Endodermal cell (in vitro differentiated cells): ENCODE measurements around the gene GNG13. TPM values are rescaled to one million over a fixed set of nuclear protein-coding genes. Genes with fewer than 3 reads are reported as not detected.

ENCODE experiments used
- DNase-seq: peaks from one replicate; pipeline ENCODE4 v3.0.0-alpha.2; 2017
- H3K27ac ChIP-seq: 2 replicates; pipeline ENCODE4 v1.5.1; 2013; ENCODE audit warnings: mild to moderate bottlenecking, low read depth, low read length, moderate library complexity
- H3K27me3 ChIP-seq: 2 replicates; pipeline ENCODE4 v1.6.1; 2013; ENCODE audit warnings: mild to moderate bottlenecking, low read length, moderate library complexity; ENCODE audit not compliant: insufficient read depth, control insufficient read depth, poor library complexity, severe bottlenecking
- H3K36me3 ChIP-seq: 2 replicates; pipeline ENCODE4 v1.7.0; 2013; ENCODE audit warnings: mild to moderate bottlenecking, low read length, moderate library complexity; ENCODE audit not compliant: control insufficient read depth, insufficient read depth
- H3K4me1 ChIP-seq: one replicate; pipeline ENCODE4 v1.7.0; 2013; ENCODE audit warnings: low read length; ENCODE audit not compliant: control insufficient read depth, insufficient read depth
- H3K4me3 ChIP-seq: 2 replicates; pipeline ENCODE4 v1.5.1; 2013; ENCODE audit warnings: mild to moderate bottlenecking, low read length, moderate library complexity
- H3K9ac ChIP-seq: 2 replicates; pipeline ENCODE4 v1.6.1; 2013; ENCODE audit warnings: mild to moderate bottlenecking, low read length, moderate library complexity; ENCODE audit not compliant: poor library complexity, severe bottlenecking; ENCODE audit errors: extremely low read depth
- H3K9me3 ChIP-seq: 2 replicates; pipeline ENCODE4 v1.6.1; 2013; ENCODE audit warnings: mild to moderate bottlenecking, low read length, moderate library complexity; ENCODE audit not compliant: control insufficient read depth
- H3K27ac Mint-ChIP-seq: 2 replicates; pipeline ENCODE4 v1.8.0; 2020; ENCODE audit warnings: mixed read lengths
- H3K27me3 Mint-ChIP-seq: 2 replicates; pipeline ENCODE4 v1.8.0; 2021; ENCODE audit warnings: mild to moderate bottlenecking, mixed read lengths; ENCODE audit not compliant: insufficient read depth
- H3K36me3 Mint-ChIP-seq: 2 replicates; pipeline ENCODE4 v1.8.0; 2020; ENCODE audit warnings: low read depth, mixed read lengths
- H3K4me1 Mint-ChIP-seq: 2 replicates; pipeline ENCODE4 v1.8.0; 2020; ENCODE audit warnings: mixed read lengths
- H3K4me3 Mint-ChIP-seq: 2 replicates; pipeline ENCODE4 v1.8.0; 2020; ENCODE audit warnings: mild to moderate bottlenecking, moderate library complexity, mixed read lengths
- H3K9me3 Mint-ChIP-seq: 2 replicates; pipeline ENCODE4 v1.8.0; 2020; ENCODE audit warnings: mild to moderate bottlenecking, mixed read lengths
- CTCF ChIP-seq: fragments of 200-600 bp; sonication (generic); conservative IDR thresholded peaks from 2 replicates; pipeline ENCODE4 v1.5.0; 2021; ENCODE audit warnings: antibody characterized with exemption, mild to moderate bottlenecking
- WGBS, 2 experiments: methylation state at CpG; one replicate each; pipeline versions ENCODE4 v1.1.5 to v1.1.7; 2013; ENCODE audit warnings: missing lambda C conversion rate in 2 of 2, mixed read lengths in 1 of 2; ENCODE audit not compliant: insufficient coverage in 1 of 2, insufficient read length in 1 of 2; 5-methylcytosine and 5-hydroxymethylcytosine counted together
- total RNA-seq, 2 donors: library from RNA; stranded (reverse); fragmentation: NEBNext Ultra II Directional in 1 of 2; extraction: Animal tissue kit (Norgen Biotek cat#: 25700) in 1 of 2; gene quantifications; 2 replicates in 1 of 2; 3 replicates in 1 of 2; pipeline ENCODE4 v1.2.1, GENCODE V29; 2021

The GNG13 gene
- total RNA-seq, 2 donors from 2014 or later = not detected

- no peak overlapping the region for H3K9ac ChIP-seq
- H3K27ac ChIP-seq = no peak overlapping the region
- H3K36me3 ChIP-seq = no peaks in the 10 kb centered on the region
- Mint-ChIP-seq H3K27me3 (no peaks in the 10 kb centered on the region), H3K27ac (no peak overlapping the region), H3K9me3 (no peaks in the 10 kb centered on the region), H3K36me3 (no peaks in the 10 kb centered on the region), H3K4me1 (no peaks in the 10 kb centered on the region), H3K4me3 (no peak overlapping the region)
- no peak for TF ChIP-seq CTCF
- DNase-seq = no peak
- H3K27me3 ChIP-seq = no peaks in the 10 kb centered on the region
- 93 to 94% methylated on average over 9 to 19 of the region's 21 CpGs for WGBS, 2 experiments
- no peak overlapping the region for H3K4me3 ChIP-seq
- no peaks in the 10 kb centered on the region for H3K9me3 ChIP-seq
- no peaks in the 10 kb centered on the region for H3K4me1 ChIP-seq
Observed at GRCh38 chr16:763369-764183, 37.0 kb downstream of the GNG13 start.

- Histone ChIP-seq H3K9me3 (no peaks in the 10 kb centered on the region), H3K9ac (no peak overlapping the region), H3K27me3 (no peaks in the 10 kb centered on the region), H3K4me1 (no peaks in the 10 kb centered on the region), H3K4me3 (no peak overlapping the region), H3K36me3 (no peaks in the 10 kb centered on the region), H3K27ac (no peak overlapping the region)
- no peak for TF ChIP-seq CTCF
- DNase-seq = no peak
- no peaks in the 10 kb centered on the region for H3K27me3 Mint-ChIP-seq
- H3K4me1 Mint-ChIP-seq = no peaks in the 10 kb centered on the region
- no peak overlapping the region for H3K27ac Mint-ChIP-seq
- H3K36me3 Mint-ChIP-seq = no peaks in the 10 kb centered on the region
- no peak overlapping the region for H3K4me3 Mint-ChIP-seq
- 88 to 92% methylated on average over 9 to 17 of the region's 17 CpGs for WGBS, 2 experiments
- H3K9me3 Mint-ChIP-seq = no peaks in the 10 kb centered on the region
Observed at GRCh38 chr16:762595-763268, 37.8 kb downstream of the GNG13 start.

- Mint-ChIP-seq H3K4me3 (no peak overlapping the region), H3K4me1 (no peaks in the 10 kb centered on the region), H3K36me3 (no peaks in the 10 kb centered on the region), H3K9me3 (no peaks in the 10 kb centered on the region), H3K27ac (no peak overlapping the region), H3K27me3 (no peaks in the 10 kb centered on the region)
- 90 to 92% methylated on average over 9 to 22 of the region's 22 CpGs for WGBS, 2 experiments
- no peaks in the 10 kb centered on the region for H3K27me3 ChIP-seq
- H3K9me3 ChIP-seq = no peaks in the 10 kb centered on the region
- no peaks in the 10 kb centered on the region for H3K36me3 ChIP-seq
- H3K4me3 ChIP-seq = no peak overlapping the region
- TF ChIP-seq CTCF = no peak
- no peak for DNase-seq
- H3K4me1 ChIP-seq = no peaks in the 10 kb centered on the region
- H3K27ac ChIP-seq = no peak overlapping the region
- H3K9ac ChIP-seq = no peak overlapping the region
Observed at GRCh38 chr16:761625-762513, 38.7 kb downstream of the GNG13 start.
